ENCODE measurements around the gene ATP2A3. TPM values are rescaled to one million over a fixed set of nuclear protein-coding genes. Genes with fewer than 3 reads are reported as not detected.

Gene ATP2A3
- total and polyA plus RNA-seq, 11 donors = 3.3 to 21.8 (median 7.0) TPM

DNA sequence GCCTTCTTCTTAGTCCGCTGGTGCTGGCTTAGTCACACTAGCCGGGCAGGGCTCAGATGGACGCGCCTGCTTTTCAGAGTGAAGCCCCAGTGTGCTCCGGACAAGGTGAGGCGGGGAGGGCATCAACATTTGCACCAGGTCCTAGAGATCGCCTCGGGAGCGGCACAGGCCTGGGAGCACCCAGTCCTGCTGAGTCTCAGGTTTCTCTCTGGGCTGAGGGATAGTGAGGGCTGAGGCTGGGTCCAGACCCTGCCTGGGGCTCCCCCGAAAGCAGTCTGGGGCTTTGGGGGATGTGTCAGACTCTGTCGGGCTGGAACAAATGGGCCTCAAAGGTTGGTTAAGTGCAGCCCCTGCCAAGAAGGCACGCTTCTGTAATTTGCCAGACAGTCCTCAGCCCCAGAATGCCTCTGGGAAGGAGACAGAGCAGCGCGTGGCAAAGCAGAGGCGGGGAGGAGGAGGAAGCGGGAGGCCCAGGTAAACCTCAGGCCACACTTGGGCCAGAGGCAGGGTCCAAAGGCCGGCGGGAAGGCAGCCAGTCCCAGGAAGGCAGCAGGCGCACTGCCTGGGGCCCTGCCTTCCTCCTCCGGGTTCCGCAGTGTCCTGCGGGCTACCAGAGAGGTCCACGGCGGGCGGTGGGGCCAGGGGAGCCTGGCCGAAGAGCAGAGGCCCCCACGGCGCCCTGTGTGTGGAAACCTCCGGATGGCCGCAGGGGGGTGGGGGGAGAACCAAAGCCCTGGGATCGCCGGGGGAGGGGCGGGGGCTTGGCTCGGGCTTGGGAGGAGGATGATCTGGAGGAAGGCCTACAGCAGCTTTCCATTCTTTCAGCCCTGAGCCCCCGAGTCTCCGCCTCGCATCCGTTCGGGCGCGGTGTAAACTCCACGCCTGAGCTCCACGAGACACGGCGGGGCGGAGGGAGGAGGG, 39.5 kb upstream of the ATP2A3 start:
- Histone ChIP-seq H3K36me3 (peaks cover 0 to 36% (median 34%) of the 10 kb centered on the region in 9 donors), H3K27ac (peak overlapping the region in 4 of 12 donors; percentile 13 to 59 (median 30)), H3K9me3 (no peaks in the 10 kb centered on the region), H3K4me1 (peaks cover 0 to 31% (median 6%) of the 10 kb centered on the region in 12 donors), H3K27me3 (no peaks in the 10 kb centered on the region), H3K4me3 (no peak overlapping the region)
- intact Hi-C loops (cut with DNase I) = loop anchor here in 9 of 10 donors (1.0 to 10.0 kb wide), 12 partner anchors 36 to 269 kb away; partner anchors contain the start of genes ATP2A3 (in 2 of the 9) and P2RX1 (in 1 of the 9)
- ATAC-seq (peak in 3 of 4 donors; percentile 9 to 51 (median 31)), DNase-seq (peak in 2 of 5 donors; percentile 54 to 70)
- 71 to 80% (median 75%) methylated on average over 37 to 46 of the region's 46 CpGs for WGBS, 4 donors
- TF ChIP-seq, protein P1, sequence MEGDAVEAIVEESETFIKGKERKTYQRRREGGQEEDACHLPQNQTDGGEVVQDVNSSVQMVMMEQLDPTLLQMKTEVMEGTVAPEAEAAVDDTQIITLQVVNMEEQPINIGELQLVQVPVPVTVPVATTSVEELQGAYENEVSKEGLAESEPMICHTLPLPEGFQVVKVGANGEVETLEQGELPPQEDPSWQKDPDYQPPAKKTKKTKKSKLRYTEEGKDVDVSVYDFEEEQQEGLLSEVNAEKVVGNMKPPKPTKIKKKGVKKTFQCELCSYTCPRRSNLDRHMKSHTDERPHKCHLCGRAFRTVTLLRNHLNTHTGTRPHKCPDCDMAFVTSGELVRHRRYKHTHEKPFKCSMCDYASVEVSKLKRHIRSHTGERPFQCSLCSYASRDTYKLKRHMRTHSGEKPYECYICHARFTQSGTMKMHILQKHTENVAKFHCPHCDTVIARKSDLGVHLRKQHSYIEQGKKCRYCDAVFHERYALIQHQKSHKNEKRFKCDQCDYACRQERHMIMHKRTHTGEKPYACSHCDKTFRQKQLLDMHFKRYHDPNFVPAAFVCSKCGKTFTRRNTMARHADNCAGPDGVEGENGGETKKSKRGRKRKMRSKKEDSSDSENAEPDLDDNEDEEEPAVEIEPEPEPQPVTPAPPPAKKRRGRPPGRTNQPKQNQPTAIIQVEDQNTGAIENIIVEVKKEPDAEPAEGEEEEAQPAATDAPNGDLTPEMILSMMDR (IDR thresholded peaks at IDR 0.05) = no peak
- no peak for TF ChIP-seq POLR2A (IDR thresholded peaks at IDR 0.05)

DNA sequence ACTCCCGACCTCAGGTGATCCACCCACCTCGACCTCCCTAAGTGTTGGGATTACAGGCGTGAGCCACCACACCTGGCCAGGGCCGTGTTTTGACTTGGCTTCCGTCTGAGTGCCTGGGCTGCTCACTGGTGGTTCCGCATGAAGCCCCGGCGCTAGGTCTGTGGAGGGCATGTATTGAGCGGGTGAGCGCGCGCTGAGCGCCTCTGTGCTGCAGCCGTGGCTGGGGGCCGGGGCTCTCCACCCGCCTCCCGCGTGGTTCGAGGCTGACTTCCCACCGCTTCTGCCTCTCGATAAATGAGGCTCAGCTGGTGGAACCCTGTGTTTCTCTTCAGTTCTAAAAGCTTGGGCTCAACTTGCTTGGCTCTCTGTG, 38.9 kb upstream of the ATP2A3 start:
- ATAC-seq (peak in 1 of 4 donors; percentile 5), DNase-seq (no peak)
- Histone ChIP-seq H3K4me3 (no peak overlapping the region), H3K36me3 (peaks cover 0 to 30% (median 28%) of the 10 kb centered on the region in 9 donors), H3K27ac (peak overlapping the region in 2 of 12 donors; percentile 20 to 59), H3K4me1 (peaks cover 0 to 27% (median 6%) of the 10 kb centered on the region in 12 donors), H3K9me3 (no peaks in the 10 kb centered on the region), H3K27me3 (no peaks in the 10 kb centered on the region)
- WGBS, 4 donors = 92 to 95% (median 95%) methylated on average over 5 to 21 of the region's 21 CpGs
- intact Hi-C loops (cut with DNase I) = loop anchor here in 6 of 10 donors (2.0 to 10.0 kb wide), 7 partner anchors 36 to 268 kb away; partner anchors contain the start of genes ATP2A3 (in 1 of the 6) and P2RX1 (in 1 of the 6)
- TF ChIP-seq, protein P1 (IDR thresholded peaks at IDR 0.05) = no peak
- no peak for TF ChIP-seq POLR2A (IDR thresholded peaks at IDR 0.05)

DNA sequence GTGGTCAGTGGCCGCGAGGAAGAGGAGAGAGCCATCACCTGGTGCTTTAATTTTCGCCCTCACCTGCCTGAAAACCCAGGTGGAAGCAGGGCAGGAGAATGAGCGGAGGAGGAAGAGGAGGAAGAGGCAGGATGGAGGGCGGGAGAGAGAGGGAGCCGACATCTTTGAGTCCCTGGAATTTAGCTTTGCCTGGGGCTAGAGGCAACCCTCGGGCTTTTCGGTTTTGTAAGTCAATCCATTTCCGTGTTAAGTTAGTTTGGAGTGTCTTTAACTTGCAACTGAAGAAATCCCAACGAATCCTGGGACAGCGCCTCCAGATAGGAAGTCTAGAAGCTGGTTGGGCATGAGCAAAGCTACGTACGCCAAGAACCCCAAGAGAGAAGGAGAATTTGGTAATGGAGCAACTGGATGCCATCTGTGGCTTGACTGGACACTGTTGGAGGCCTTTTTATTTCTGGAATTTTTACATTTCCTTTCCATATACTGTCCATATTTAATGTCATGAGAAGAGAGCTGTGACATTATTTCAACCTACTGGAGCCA, 36.9 kb upstream of the ATP2A3 start:
- no peaks in the 10 kb centered on the region for H3K9me3 ChIP-seq
- TF ChIP-seq POLR2A (IDR thresholded peaks at IDR 0.05) = no peak
- TF ChIP-seq, protein P1 (IDR thresholded peaks at IDR 0.05) = no peak
- no peak for ATAC-seq
- 69 to 80% (median 70%) methylated on average over 13 of the region's 13 CpGs for WGBS, 4 donors
- peaks cover 0 to 26% (median 6%) of the 10 kb centered on the region in 12 donors for H3K4me1 ChIP-seq
- no peaks in the 10 kb centered on the region for H3K27me3 ChIP-seq
- DNase-seq = no peak
- H3K4me3 ChIP-seq = no peak overlapping the region
- peaks cover 0 to 10% (median 9%) of the 10 kb centered on the region in 9 donors for H3K36me3 ChIP-seq
- intact Hi-C loops (cut with DNase I) = loop anchor here in 5 of 10 donors (5.0 to 10.0 kb wide), 6 partner anchors 34 to 266 kb away; partner anchors contain the start of genes ATP2A3 (in 1 of the 5) and P2RX1 (in 1 of the 5)
- H3K27ac ChIP-seq = no peak overlapping the region

GRCh38 chr17:3998436-3998835, 34.2 kb upstream of the ATP2A3 start:
- Histone ChIP-seq H3K4me3 (no peak overlapping the region), H3K27ac (no peak overlapping the region), H3K9me3 (peaks cover 0 to 10% (median 0%) of the 10 kb centered on the region in 12 donors), H3K36me3 (no peaks in the 10 kb centered on the region), H3K4me1 (peaks cover 0 to 11% (median 0%) of the 10 kb centered on the region in 12 donors), H3K27me3 (no peaks in the 10 kb centered on the region)
- WGBS, 4 donors = 84 to 97% (median 95%) methylated on average over 4 of the region's 4 CpGs
- DNase-seq = no peak
- ATAC-seq = no peak
- intact Hi-C loops (cut with DNase I) = no loop called here
- TF ChIP-seq, protein P1 (IDR thresholded peaks at IDR 0.05) = no peak
- no peak for TF ChIP-seq POLR2A (IDR thresholded peaks at IDR 0.05)

Data from heart left ventricle (tissue), 16 donors.